GM18505 (cell line): ENCODE measurements around the gene RASGRF1.

ENCODE experiments used
- ATAC-seq: cut with Tn5 transposase; IDR thresholded peaks from one replicate; pipeline ENCODE4 v1.9.1; 2021; ENCODE audit not compliant: unreplicated experiment
- POLR2A ChIP-seq: IDR thresholded peaks from 4 replicates; pipeline ENCODE4 v1.6.1; 2011; ENCODE audit warnings: borderline replicate concordance; ENCODE audit not compliant: insufficient read depth, insufficient read length; ENCODE audit errors: extremely low read depth

Gene RASGRF1

GRCh38 chr15:78921517-78921916 is 169.1 kb downstream of the RASGRF1 start:
- peak; percentile 45 for TF ChIP-seq POLR2A
- no peak for ATAC-seq

- ATAC-seq, result no peak
- TF ChIP-seq POLR2A, result no peak
Measured at GRCh38 chr15:78917888-78918287, 172.7 kb downstream of the RASGRF1 start.

GRCh38 chr15:78916088-78916487 is 174.5 kb downstream of the RASGRF1 start:
- TF ChIP-seq POLR2A, result no peak
- ATAC-seq, result no peak

GRCh38 chr15:78915341-78916087 is 175.1 kb downstream of the RASGRF1 start:
- TF ChIP-seq POLR2A, result no peak
- no peak for ATAC-seq

- no peak for ATAC-seq
- no peak for TF ChIP-seq POLR2A
Measured at GRCh38 chr15:78914027-78914764, 176.4 kb downstream of the RASGRF1 start.

- TF ChIP-seq POLR2A, result no peak
- no peak for ATAC-seq
Measured at GRCh38 chr15:78913012-78913411, 177.6 kb downstream of the RASGRF1 start.

- no peak for TF ChIP-seq POLR2A
- ATAC-seq, result no peak
Measured at GRCh38 chr15:78912316-78912715, 178.3 kb downstream of the RASGRF1 start.

- ATAC-seq, result no peak
- TF ChIP-seq POLR2A, result no peak
Measured at GRCh38 chr15:78910271-78910670, 180.3 kb downstream of the RASGRF1 start.
